Measurements from ENCODE around the gene OPN1MW3.

OPN1MW3 gene

DNA sequence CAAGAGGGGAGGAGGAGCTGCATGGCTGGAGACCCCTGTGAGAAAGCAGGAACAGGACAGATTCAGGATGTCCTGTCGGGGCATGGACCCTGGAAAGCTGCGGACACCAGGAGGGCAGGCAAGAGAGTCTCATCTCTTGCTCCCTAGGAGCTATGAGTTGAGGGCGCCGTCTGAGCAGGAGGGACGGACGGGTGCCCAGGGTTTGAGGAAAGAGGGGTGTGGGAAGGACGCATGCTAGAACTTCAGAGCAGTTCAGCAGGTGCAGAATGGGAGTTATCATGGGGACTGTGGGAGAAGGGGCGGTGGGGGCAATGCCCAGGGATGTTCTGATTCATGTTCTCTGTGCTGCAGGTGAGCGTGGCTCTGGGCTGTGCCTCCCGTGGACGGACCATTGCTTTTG, 63.0 kb downstream of the OPN1MW3 start:
- no peaks in the 10 kb centered on the region for H3K27me3 ChIP-seq (ENCODE audit: insufficient read depth, low read length)
- H3K4me2 ChIP-seq (ENCODE audit: low read length): no peak overlapping the region
- H2AFZ ChIP-seq (ENCODE audit: low read length): no peak overlapping the region
- H3K79me2 ChIP-seq (ENCODE audit: insufficient read depth, low read length): no peaks in the 10 kb centered on the region
- peaks cover 4% of the 10 kb centered on the region for H3K4me1 ChIP-seq (ENCODE audit: insufficient read depth, low read length, severe bottlenecking)
- H3F3A ChIP-seq (ENCODE audit: insufficient read depth, low read length): no peaks in the 10 kb centered on the region
- no peak overlapping the region for H3K4me3 ChIP-seq (ENCODE audit: low read depth, low read length, poor library complexity, severe bottlenecking)
- no peaks in the 10 kb centered on the region for H4K20me1 ChIP-seq (ENCODE audit: insufficient read depth, low read length)
- H3K9me2 ChIP-seq (ENCODE audit: low read depth, low read length): no peaks in the 10 kb centered on the region
- no peak overlapping the region for H3K27ac ChIP-seq (ENCODE audit: low read depth, low read length, poor library complexity, severe bottlenecking)
- H3K9ac ChIP-seq (ENCODE audit: low read length): no peak overlapping the region
- no peak for TF ChIP-seq EZH2 (IDR thresholded peaks at IDR 0.05; ENCODE audit: borderline replicate concordance, low read length)
- TF ChIP-seq, protein P1, sequence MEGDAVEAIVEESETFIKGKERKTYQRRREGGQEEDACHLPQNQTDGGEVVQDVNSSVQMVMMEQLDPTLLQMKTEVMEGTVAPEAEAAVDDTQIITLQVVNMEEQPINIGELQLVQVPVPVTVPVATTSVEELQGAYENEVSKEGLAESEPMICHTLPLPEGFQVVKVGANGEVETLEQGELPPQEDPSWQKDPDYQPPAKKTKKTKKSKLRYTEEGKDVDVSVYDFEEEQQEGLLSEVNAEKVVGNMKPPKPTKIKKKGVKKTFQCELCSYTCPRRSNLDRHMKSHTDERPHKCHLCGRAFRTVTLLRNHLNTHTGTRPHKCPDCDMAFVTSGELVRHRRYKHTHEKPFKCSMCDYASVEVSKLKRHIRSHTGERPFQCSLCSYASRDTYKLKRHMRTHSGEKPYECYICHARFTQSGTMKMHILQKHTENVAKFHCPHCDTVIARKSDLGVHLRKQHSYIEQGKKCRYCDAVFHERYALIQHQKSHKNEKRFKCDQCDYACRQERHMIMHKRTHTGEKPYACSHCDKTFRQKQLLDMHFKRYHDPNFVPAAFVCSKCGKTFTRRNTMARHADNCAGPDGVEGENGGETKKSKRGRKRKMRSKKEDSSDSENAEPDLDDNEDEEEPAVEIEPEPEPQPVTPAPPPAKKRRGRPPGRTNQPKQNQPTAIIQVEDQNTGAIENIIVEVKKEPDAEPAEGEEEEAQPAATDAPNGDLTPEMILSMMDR (IDR thresholded peaks at IDR 0.05; ENCODE audit: low read length): no peak
- H3K9me3 ChIP-seq (ENCODE audit: low read length): no peaks in the 10 kb centered on the region
- H3K36me3 ChIP-seq (ENCODE audit: insufficient read depth, low read length): no peaks in the 10 kb centered on the region
